GM13977 (cell line): ENCODE measurements around the gene KAT2B.

Experiments used
- DNase-seq: peaks from one replicate; pipeline ENCODE4 v3.0.0; 2012; ENCODE audit warnings: low spot score
- CTCF ChIP-seq: IDR thresholded peaks from 2 replicates; pipeline ENCODE4 v1.5.1; 2012; ENCODE audit warnings: mild to moderate bottlenecking, control low read depth; ENCODE audit not compliant: insufficient read depth; ENCODE audit errors: extremely low read depth, missing control alignments
- in situ Hi-C: fragments of 300-500 bp; cut with MboI; formaldehyde crosslinking; loops from one replicate; pipeline ENCODE4 v1.12.0; 2022; ENCODE audit warnings: low sequenced_read_pairs, low pct_unique_long_range_greater_than_20kb, mixed read lengths, inconsistent platforms; ENCODE audit not compliant: unreplicated experiment

KAT2B gene

GRCh38 chr3:20130106-20130505, 89.9 kb downstream of the KAT2B start:
- TF ChIP-seq CTCF: no peak
- in situ Hi-C loops: no loop called here
- no peak for DNase-seq

- in situ Hi-C loops: no loop called here
- no peak for DNase-seq
- TF ChIP-seq CTCF: no peak
These were observed 96.0 kb downstream of the KAT2B start for GRCh38 chr3:20136231-20136630.

- in situ Hi-C loops: no loop called here
- TF ChIP-seq CTCF: no peak
- no peak for DNase-seq
These were observed 97.4 kb downstream of the KAT2B start for GRCh38 chr3:20137647-20138046.

- no peak for TF ChIP-seq CTCF
- DNase-seq: no peak
- in situ Hi-C loops: no loop called here
These were observed 100.6 kb downstream of the KAT2B start for GRCh38 chr3:20140881-20141280.

- TF ChIP-seq CTCF: no peak
- DNase-seq: no peak
- in situ Hi-C loops: no loop called here
These were observed 101.1 kb downstream of the KAT2B start for GRCh38 chr3:20141316-20141715.

GRCh38 chr3:20141851-20142250, 101.6 kb downstream of the KAT2B start:
- in situ Hi-C loops: no loop called here
- TF ChIP-seq CTCF: no peak
- no peak for DNase-seq

- in situ Hi-C loops: no loop called here
- DNase-seq: no peak
- TF ChIP-seq CTCF: no peak
These were observed 102.3 kb downstream of the KAT2B start for GRCh38 chr3:20142517-20142916.
